ENCODE results near the gene MSI2.
A peak's percentile ranks its signal among the peaks of the same experiment; 100 is the strongest.

Gene MSI2

GRCh38 chr17:57713140-57713539, 456.8 kb downstream of the MSI2 start:
- DNase-seq, result no peak

- no peak for DNase-seq
Measured at GRCh38 chr17:57714665-57715180, 458.4 kb downstream of the MSI2 start.

DNA sequence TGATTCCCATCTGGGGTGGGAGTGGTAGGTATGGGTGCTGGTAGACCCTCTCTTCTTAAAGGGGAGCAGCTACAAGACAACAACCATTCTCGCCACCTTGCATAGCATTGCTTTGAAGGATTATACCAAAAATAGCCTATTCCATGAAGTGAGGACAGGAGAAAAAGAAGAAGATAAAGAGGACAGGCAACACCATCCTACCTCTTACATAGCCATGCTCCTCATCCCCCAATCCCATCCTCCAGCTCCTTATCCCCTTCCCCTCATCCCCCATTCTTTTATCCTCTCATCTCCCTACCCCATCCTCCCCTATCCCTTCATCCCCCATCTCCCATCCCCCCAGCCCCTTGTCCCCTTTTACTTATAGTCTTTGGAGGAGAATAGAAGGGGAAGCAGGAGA, 459.7 kb downstream of the MSI2 start:
- DNase-seq, result no peak

GRCh38 chr17:57718878-57719277, 462.6 kb downstream of the MSI2 start:
- no peak for DNase-seq

DNA sequence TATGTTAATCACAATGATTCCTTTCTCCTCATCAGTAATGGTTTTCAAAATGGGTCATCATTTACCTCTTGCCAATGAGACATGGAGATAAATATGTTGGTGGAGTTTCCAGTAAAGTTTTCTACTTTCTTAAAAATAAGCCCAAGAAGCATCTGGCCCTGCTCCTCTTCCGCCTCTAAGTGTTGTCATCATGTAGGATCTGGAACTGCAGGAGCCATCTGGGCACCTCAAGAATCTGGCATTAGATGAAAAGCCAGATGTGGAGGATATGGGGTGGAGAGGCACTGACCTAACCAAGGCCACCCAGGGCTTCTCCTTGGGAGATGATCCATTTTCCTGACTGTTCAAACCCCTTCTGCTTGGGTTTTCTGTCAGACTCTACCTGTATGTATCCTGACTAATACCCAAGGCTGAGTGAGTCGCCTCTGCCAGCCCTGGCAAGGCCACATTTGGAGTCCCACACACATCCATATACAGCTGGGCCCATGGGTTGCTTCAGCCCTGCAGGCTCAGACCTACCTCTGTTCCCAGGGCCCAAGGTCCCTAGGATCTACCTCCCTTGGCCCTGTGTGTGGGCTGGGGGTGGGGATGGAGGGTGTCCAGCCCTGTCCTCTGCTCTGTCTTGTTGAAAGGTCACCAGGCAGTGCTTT, 464.2 kb downstream of the MSI2 start:
- DNase-seq, result no peak

- no peak for DNase-seq
Measured at GRCh38 chr17:57721967-57722703, 465.8 kb downstream of the MSI2 start.

- DNase-seq, result no peak
Measured at GRCh38 chr17:57722704-57723043, 466.4 kb downstream of the MSI2 start.

GRCh38 chr17:57723427-57724025, 467.2 kb downstream of the MSI2 start:
- DNase-seq, result no peak

DNA sequence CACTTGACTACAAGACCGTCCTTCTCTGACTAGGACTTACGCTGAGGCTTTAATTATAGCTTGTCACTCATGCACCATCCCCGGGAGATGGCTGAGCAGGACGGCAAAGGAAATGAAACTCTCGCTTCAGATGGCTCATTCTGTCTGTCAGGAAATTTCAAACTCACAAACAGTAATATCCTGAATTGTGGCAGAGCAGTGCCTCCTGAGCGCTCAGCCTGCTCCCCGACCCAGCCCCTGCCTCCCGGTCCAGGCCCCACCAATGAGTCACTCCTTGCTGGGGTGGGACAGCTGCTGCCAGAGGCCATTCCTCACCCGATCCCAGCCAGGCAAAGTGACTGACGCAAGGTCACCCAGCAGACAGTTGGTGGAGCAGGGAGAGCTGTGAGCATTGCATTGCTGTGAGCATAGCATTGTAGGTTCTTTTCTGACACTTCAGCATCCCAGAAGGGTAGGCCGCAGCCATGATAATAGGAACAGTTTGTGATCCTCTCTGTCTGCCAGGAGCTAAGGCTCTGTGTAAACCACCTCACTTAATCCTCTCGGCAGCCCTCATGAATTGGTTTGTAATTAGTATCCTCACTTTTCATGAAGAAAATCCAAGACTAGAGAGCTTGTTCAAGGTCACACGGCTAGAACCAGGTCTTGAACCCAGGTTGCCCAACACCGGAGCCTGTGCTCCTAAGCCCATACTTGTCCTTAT, 467.9 kb downstream of the MSI2 start:
- DNase-seq, result no peak

- DNase-seq, result no peak
Measured at GRCh38 chr17:57724729-57725125, 468.4 kb downstream of the MSI2 start.

DNA sequence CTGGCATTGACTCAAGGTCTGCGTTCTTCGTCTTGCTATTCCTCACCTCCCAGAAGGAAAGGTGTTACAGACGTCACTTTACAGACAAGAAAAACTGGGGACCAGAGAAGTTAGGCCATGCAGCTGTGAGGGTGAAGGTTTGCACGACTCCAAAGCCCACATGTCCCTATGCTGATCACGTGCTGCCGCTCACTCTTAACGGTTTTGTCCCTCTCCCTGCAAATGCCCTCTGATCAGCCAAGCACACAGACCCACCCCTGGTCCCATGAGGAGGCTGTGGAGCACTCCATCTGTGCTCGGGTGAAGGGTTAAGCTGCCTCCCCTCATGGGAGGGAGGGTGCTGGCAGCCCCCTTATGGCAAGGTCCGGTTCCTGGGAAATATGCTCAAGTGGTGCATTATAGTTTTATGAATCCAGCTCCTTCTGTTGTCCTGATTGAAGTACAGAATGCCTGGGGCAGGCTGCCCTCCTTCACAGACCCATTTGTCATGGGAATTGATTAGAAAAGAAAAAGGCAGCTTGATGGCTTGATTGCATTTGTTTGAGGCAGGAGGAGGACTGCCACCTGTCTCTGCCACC, 470.0 kb downstream of the MSI2 start:
- DNase-seq, result peak; percentile 21

- DNase-seq, result no peak
Measured at GRCh38 chr17:57726838-57727237, 470.5 kb downstream of the MSI2 start.

DNA sequence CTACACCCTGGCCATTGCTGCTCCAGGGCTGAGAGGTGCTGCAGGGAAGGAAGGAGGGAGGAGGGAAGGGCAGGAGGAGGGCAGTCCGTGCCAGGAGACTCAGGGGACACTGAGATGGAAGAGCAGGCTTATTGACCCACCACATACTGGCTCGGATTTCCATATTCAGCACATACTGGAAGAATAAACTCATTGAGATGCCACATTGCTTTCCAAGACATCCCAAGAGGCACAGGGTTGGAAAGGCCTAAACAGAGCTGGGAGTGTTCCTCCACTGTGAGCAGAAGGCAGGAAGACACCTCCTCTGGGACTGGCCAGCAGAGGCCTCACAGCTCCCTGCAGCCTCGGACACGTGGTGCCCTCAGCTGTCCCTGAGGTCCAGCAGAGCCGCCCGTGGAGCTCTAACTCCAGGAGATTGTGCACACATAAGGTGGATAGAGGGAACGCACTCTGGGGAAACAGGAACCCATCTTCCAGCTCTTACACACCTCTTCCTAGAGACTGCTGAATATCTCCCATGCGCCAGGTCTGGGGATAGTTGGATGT, 471.4 kb downstream of the MSI2 start:
- DNase-seq, result no peak

DNA sequence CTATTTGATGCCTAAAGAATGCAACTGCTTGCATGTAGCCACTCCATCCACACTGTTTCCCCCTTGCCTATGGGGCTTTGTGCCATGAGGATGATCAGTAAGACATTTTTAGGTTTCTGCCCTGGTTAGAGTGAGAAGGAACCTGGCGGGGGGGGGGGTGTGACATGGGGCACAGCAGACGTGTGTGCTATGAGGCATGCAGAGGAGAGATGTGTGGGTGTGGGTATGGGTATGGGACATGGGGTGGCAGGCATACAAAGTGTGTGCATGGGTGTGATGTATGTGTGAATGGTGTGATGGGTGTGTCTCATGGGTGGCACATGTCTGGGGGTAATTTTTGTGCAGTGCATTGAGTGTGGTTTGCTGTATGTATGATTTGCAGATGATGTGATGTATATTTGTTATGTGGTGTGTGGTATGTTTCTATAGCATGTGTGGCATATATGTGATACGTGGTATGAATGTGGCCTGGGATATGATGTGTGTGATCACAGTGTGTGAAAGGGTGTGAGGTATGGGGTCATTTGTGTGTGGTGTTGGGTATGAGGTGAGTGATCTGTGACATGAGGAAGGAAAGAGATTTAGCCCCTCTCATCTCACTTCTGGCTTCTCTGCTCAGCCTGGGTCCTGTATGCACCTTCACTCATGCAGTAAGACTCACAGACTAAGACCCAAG, 473.8 kb downstream of the MSI2 start:
- no peak for DNase-seq

DNA sequence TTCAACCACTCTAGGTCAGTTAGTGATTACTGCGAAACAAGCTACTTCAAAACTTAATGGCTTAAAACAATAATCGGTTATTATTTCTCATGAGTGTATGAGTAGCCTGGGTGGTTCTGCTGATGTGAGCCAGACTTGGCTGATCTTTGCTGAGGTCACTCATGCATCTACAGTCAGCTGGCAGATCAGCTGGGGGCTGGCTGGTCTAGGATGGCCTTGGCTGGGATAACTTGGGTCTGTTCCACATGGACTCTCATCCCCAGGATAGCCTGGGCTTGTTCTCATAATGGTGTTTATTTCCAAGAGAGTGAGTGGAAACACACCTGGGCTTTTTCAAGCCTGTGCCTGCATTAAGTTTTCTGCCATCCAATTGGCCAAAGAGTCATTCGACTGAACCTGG, 475.7 kb downstream of the MSI2 start:
- no peak for DNase-seq

DNA sequence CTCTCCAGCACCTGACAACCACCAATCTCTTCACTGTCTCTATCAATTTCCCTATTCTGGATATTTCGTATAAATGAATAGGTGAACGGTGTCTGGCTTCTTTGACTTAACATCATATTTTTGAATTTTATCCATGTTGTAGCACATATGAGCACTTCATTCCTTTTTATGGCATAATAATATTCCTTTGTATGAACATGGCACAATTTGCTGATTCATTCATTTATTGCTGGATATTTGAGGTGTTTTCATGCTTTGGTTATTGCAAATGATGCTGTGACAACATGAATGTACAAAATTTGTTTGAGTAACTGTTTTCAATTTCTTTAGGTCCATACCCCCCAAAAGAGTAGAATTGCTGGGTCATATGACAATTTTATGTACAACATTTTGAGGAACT, 476.8 kb downstream of the MSI2 start:
- DNase-seq, result no peak

Data from NCI-H1436 (cell line).